ENCODE results near the gene DZIP1.
A peak's percentile ranks its signal among the peaks of the same experiment; 100 is the strongest.

The DZIP1 gene

DNA sequence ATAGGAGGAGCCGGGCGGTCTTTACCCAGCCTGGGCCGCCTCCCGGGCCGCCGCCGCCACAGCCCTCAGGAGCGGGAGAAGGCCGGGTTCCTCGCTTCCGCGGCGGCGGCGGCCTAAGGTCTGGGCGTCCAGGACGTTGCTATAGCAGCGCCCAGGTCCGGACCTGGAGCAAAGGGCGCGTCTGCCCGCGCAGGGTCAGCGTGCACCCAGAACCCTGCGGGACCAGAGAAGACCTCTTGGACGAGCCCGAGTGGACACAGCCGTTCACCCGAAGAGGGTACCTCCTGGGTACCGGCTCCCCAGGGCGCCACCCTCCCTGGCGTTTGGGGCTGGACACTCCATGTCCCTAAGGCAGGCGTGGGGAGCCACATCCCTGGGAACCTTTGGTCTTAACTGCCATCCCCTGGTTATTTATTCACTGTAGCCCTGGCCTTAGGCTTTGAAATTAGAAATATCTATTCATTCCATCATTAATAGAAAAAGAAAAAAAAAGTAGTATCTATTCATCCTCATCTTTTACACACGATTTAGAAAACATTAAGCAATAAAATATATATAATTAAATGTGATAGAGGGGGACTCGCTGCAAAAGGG is 2.4 kb downstream of the DZIP1 start:
- TF ChIP-seq, protein P1, sequence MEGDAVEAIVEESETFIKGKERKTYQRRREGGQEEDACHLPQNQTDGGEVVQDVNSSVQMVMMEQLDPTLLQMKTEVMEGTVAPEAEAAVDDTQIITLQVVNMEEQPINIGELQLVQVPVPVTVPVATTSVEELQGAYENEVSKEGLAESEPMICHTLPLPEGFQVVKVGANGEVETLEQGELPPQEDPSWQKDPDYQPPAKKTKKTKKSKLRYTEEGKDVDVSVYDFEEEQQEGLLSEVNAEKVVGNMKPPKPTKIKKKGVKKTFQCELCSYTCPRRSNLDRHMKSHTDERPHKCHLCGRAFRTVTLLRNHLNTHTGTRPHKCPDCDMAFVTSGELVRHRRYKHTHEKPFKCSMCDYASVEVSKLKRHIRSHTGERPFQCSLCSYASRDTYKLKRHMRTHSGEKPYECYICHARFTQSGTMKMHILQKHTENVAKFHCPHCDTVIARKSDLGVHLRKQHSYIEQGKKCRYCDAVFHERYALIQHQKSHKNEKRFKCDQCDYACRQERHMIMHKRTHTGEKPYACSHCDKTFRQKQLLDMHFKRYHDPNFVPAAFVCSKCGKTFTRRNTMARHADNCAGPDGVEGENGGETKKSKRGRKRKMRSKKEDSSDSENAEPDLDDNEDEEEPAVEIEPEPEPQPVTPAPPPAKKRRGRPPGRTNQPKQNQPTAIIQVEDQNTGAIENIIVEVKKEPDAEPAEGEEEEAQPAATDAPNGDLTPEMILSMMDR (IDR thresholded peaks at IDR 0.05; ENCODE audit: insufficient read depth, low read depth, low read length, missing control alignments), result no peak
- peak overlapping the region; percentile 40 for H3K4me3 ChIP-seq (ENCODE audit: low read length)
- peak; percentile 58 for DNase-seq (ENCODE audit: low read depth)

DNA sequence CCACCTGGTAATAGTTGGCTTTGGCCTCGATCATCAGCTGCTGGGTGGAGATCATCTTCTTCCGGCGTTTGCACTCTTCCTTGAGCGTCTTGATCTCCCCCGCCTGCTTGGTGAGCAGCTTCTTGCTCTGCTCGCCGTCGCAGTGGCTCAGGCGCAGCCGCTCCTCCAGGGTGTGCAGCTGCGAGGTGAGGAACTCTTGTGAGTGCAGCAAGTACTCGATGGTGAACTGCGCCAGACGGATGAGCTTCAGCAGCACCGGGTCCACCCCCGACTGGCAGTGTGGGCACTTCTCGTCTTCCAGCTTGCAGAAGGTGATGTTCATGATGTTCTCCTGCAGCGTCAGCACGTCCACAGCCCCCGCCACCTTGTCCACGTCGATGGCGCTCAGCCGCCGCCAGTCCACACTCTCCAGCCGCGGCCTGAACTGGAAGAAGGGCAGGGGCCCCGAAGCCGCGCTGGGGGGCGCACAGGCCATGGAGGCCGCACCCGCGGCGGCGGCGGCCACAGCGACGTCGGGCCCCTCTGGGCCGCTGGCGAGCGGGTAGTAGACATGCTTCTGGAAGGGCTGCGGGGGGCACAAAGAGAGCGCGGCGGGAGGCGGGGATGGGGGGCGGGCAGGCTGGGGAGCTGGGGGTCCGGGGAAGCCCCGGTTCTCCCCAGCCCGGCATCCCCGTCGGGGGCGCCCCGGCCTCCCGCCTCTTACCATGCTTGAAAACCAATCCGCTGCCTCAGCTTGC is 3.0 kb downstream of the DZIP1 start:
- no peak for DNase-seq (ENCODE audit: low read depth)
- peak overlapping the region; percentile 40 for H3K4me3 ChIP-seq (ENCODE audit: low read length)
- TF ChIP-seq, protein P1 (IDR thresholded peaks at IDR 0.05; ENCODE audit: insufficient read depth, low read depth, low read length, missing control alignments), result no peak

DNA sequence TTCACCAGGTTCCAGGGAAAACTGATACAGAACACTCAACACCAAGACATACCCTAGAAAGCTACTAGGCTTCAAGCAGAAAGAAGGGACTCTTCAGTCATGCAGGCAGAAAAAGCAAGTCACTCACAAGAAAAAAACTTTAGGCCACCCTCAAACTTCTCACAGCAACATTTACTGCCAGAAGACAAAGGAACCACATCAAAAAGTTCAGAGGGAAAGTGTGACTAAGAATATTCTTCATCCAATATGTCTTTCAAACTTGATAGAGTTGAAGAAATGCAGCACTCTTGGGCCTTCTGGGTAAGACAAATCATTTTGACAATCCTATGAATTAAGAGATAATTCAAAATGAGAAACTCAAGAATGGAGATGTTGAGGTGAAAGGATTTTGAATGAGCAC is 7.7 kb downstream of the DZIP1 start:
- no peak overlapping the region for H3K4me3 ChIP-seq (ENCODE audit: low read length)
- no peak for DNase-seq (ENCODE audit: low read depth)
- TF ChIP-seq, protein P1 (IDR thresholded peaks at IDR 0.05; ENCODE audit: insufficient read depth, low read depth, low read length, missing control alignments), result no peak

DNA sequence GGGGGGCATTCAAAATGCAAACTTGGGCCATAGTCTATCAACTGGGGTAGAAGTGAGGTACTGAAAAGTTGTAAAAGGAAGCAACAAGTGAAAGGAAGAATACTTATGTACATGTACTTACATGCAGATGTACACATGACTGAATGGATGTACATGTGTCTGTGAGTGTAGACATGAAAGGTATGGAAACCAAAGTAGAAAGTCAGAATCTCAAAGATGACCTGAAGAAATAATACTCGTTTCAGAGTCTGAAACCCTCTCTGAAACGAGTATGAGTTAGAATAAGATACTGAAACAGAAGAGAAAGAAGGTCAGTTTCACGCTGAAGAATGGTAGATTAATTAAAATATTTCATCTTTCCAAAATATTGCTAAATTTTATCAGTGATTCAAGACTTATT is 13.9 kb downstream of the DZIP1 start:
- TF ChIP-seq, protein P1 (IDR thresholded peaks at IDR 0.05; ENCODE audit: insufficient read depth, low read depth, low read length, missing control alignments), result no peak
- DNase-seq (ENCODE audit: low read depth), result no peak
- H3K4me3 ChIP-seq (ENCODE audit: low read length), result no peak overlapping the region

DNA sequence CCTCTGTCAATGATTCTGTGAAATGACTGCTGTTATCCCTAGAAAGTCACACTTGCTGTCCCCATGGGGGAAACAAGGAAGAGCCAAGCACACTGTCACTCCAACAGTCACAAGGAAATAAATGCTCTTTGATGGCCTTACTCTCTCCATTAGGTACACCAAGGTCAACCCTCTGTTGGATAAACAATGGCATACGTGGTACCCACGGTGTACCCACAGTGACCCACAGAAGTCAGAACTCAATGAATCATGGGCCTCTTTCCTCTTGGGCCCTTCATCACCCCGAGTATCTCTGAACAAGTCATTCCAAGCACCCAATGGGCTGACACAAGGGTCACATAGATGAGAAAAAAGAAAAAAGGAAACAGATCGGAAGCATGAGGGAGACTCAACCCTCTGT is 15.4 kb downstream of the DZIP1 start:
- no peak overlapping the region for H3K4me3 ChIP-seq (ENCODE audit: low read length)
- DNase-seq (ENCODE audit: low read depth), result no peak
- TF ChIP-seq, protein P1 (IDR thresholded peaks at IDR 0.05; ENCODE audit: insufficient read depth, low read depth, low read length, missing control alignments), result no peak

DNA sequence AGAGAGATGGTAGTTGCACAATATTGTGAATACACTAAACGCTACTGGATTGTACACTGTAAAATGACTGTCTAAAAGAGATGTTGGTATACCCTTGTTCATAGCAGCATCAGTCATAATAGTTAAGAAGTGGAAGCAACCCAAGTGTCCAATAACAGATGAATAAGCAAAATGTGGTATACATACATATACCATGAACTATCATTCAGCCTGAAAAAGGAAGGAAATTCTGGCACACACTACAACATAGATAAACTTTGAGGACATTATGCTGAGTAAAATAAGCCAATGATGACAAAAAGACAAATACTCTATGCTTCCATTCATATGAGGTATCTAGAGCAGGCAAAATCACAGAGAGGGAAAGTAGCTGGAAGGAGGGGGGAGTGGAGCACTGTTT is 16.0 kb downstream of the DZIP1 start:
- no peak for DNase-seq (ENCODE audit: low read depth)
- TF ChIP-seq, protein P1 (IDR thresholded peaks at IDR 0.05; ENCODE audit: insufficient read depth, low read depth, low read length, missing control alignments), result no peak
- H3K4me3 ChIP-seq (ENCODE audit: low read length), result no peak overlapping the region

DNA sequence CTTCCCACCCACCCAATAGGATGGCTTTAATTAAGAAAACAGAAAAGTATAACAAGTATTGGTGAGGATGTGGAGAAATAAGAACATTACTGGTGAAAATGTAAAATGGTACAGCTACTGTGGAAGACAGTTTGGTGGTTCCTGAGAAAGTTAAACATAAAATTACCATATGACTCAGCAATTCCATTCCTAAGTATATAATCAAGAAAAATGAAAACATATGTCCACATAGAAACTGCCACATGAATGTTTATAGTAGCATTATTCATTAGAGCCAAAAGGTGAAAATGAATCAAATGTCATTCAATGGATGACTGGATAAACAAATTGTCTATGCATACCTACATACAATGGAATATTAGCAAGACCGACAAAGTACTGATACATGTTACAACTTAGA is 16.9 kb downstream of the DZIP1 start:
- DNase-seq (ENCODE audit: low read depth), result peak; percentile 59
- no peak overlapping the region for H3K4me3 ChIP-seq (ENCODE audit: low read length)
- TF ChIP-seq, protein P1 (IDR thresholded peaks at IDR 0.05; ENCODE audit: insufficient read depth, low read depth, low read length, missing control alignments), result no peak

All from epithelial cell of esophagus (primary cell).